Muscle layer of colon (tissue), 2 donors: ENCODE data around the gene GGACT.

Source experiments
- H3K27ac ChIP-seq: one replicate; pipeline ENCODE4 v1.7.0; 2013; ENCODE audit warnings: low read depth, mild to moderate bottlenecking, low read length, moderate library complexity
- H3K27me3 ChIP-seq, 2 donors: one replicate each; pipeline ENCODE4 v1.7.0; 2013; ENCODE audit warnings: low read length in 2 of 2, mild to moderate bottlenecking in 2 of 2; ENCODE audit not compliant: insufficient read depth in 2 of 2, control insufficient read depth in 1 of 2
- H3K36me3 ChIP-seq: one replicate; pipeline ENCODE4 v1.7.0; 2013; ENCODE audit warnings: mild to moderate bottlenecking, low read length; ENCODE audit not compliant: insufficient read depth
- H3K4me1 ChIP-seq: one replicate; pipeline ENCODE4 v1.7.0; 2013; ENCODE audit warnings: mild to moderate bottlenecking, low read length; ENCODE audit not compliant: insufficient read depth
- H3K4me3 ChIP-seq, 2 donors: one replicate each; pipeline ENCODE4 v1.7.0; 2013; ENCODE audit warnings: low read length in 2 of 2, low read depth in 1 of 2, mild to moderate bottlenecking in 1 of 2, moderate library complexity in 1 of 2
- H3K9ac ChIP-seq: one replicate; pipeline ENCODE4 v1.7.0; 2013; ENCODE audit warnings: low read length
- H3K9me3 ChIP-seq: one replicate; pipeline ENCODE4 v1.7.0; 2013; ENCODE audit warnings: mild to moderate bottlenecking, low read length
- donor health status: abdominal sarcoma.
- donor health status: Adenocarcinoma of cecum.

GGACT gene

GRCh38 chr13:100483841-100484381 lies 104.7 kb downstream of the GGACT start:
- no peaks in the 10 kb centered on the region for H3K9me3 ChIP-seq
- no peak overlapping the region for H3K9ac ChIP-seq
- no peaks in the 10 kb centered on the region for H3K36me3 ChIP-seq
- no peaks in the 10 kb centered on the region for H3K27me3 ChIP-seq
- no peak overlapping the region for H3K27ac ChIP-seq
- no peak overlapping the region for H3K4me3 ChIP-seq
- no peaks in the 10 kb centered on the region for H3K4me1 ChIP-seq

DNA sequence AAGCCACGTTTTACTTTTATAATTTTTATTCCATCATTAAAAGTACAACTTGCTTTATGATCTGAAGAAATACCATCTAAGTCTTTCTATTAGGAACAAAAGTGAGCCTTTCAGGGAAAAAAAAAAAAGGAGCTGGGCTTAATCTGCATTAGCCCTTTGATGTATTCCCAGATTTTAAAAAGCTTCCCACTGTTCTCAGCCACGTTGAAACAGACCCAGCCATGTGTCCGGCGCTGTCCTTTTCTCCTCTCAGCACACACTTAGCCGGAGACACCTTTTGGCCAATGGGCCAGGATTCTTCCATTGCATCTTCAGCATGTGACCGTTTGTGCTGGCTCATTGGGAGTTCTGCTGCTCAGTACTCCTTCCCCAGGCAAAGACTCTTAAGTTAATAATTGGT lies 105.5 kb downstream of the GGACT start:
- no peaks in the 10 kb centered on the region for H3K9me3 ChIP-seq
- H3K27ac ChIP-seq = no peak overlapping the region
- no peaks in the 10 kb centered on the region for H3K27me3 ChIP-seq
- H3K36me3 ChIP-seq = no peaks in the 10 kb centered on the region
- no peaks in the 10 kb centered on the region for H3K4me1 ChIP-seq
- no peak overlapping the region for H3K9ac ChIP-seq
- no peak overlapping the region for H3K4me3 ChIP-seq

- Histone ChIP-seq H3K4me3 (no peak overlapping the region), H3K27ac (no peak overlapping the region), H3K4me1 (no peaks in the 10 kb centered on the region), H3K9me3 (no peaks in the 10 kb centered on the region), H3K9ac (no peak overlapping the region), H3K27me3 (no peaks in the 10 kb centered on the region), H3K36me3 (no peaks in the 10 kb centered on the region)
These were observed 107.9 kb downstream of the GGACT start for GRCh38 chr13:100480676-100481075.
